H9 (cell line): ENCODE data around the gene TRIM52. TPM values are rescaled to one million over a fixed set of nuclear protein-coding genes. Genes with fewer than 3 reads are reported as not detected.
"Not testable (repeated sequence)": the region's sequence is repeated elsewhere in the genome, so short reads cannot be mapped to it uniquely, and the experiment has no call there.

Source experiments
- DNase-seq: peaks from one replicate; pipeline ENCODE4 v3.0.0-alpha.2; 2017
- H2AFZ ChIP-seq: one replicate; pipeline ENCODE4 v1.6.1; 2013; ENCODE audit warnings: mild to moderate bottlenecking, low read length, control low read depth, moderate library complexity
- H2AK5ac ChIP-seq: 2 replicates; pipeline ENCODE4 v1.6.1; 2013; ENCODE audit warnings: low read length, control low read depth, mixed read lengths; ENCODE audit not compliant: insufficient read length
- H2BK120ac ChIP-seq: one replicate; pipeline ENCODE4 v1.6.1; 2013; ENCODE audit warnings: low read depth, mild to moderate bottlenecking, low read length, control low read depth, inconsistent platforms; ENCODE audit not compliant: poor library complexity, severe bottlenecking
- H2BK12ac ChIP-seq: 2 replicates; pipeline ENCODE4 v1.6.1; 2013; ENCODE audit warnings: low read length, control low read depth, mixed read lengths, low read depth; ENCODE audit not compliant: insufficient read length
- H2BK15ac ChIP-seq: 2 replicates; pipeline ENCODE4 v1.6.1; 2013; ENCODE audit warnings: low read depth, low read length, control low read depth
- H2BK20ac ChIP-seq: one replicate; pipeline ENCODE4 v1.6.1; 2013; ENCODE audit warnings: low read depth, mild to moderate bottlenecking, low read length, control low read depth, inconsistent platforms; ENCODE audit not compliant: poor library complexity, severe bottlenecking
- H2BK5ac ChIP-seq: 2 replicates; pipeline ENCODE4 v1.6.1; 2013; ENCODE audit warnings: low read length, control low read depth, mixed read lengths; ENCODE audit not compliant: insufficient read length
- H3K14ac ChIP-seq: 2 replicates; pipeline ENCODE4 v1.6.1; 2013; ENCODE audit warnings: low read length, control low read depth; ENCODE audit not compliant: insufficient read depth
- H3K18ac ChIP-seq: 2 replicates; pipeline ENCODE4 v1.6.1; 2013; ENCODE audit warnings: low read depth, mild to moderate bottlenecking, mixed read lengths, low read length, control low read depth; ENCODE audit not compliant: insufficient read length
- H3K23ac ChIP-seq: 2 replicates; pipeline ENCODE4 v1.6.1; 2013; ENCODE audit warnings: low read length, control low read depth, mixed read lengths, low read depth; ENCODE audit not compliant: insufficient read length
- H3K23me2 ChIP-seq: 2 replicates; pipeline ENCODE4 v1.6.1; 2013; ENCODE audit warnings: low read depth, mild to moderate bottlenecking, mixed read lengths, low read length, control low read depth; ENCODE audit not compliant: insufficient read length, poor library complexity, severe bottlenecking
- H3K27ac ChIP-seq: 2 replicates; pipeline ENCODE4 v1.5.1; 2013; ENCODE audit warnings: low read length, control low read depth, mixed read lengths, low read depth; ENCODE audit not compliant: insufficient read length
- H3K27me3 ChIP-seq: 2 replicates; pipeline ENCODE4 v1.6.1; 2013; ENCODE audit warnings: low read length, control low read depth, inconsistent platforms; ENCODE audit not compliant: insufficient read depth
- H3K4ac ChIP-seq: 2 replicates; pipeline ENCODE4 v1.6.1; 2013; ENCODE audit warnings: low read depth, mild to moderate bottlenecking, control low read depth, inconsistent platforms, low read length, moderate library complexity
- H3K4me1 ChIP-seq: 2 replicates; pipeline ENCODE4 v1.6.1; 2013; ENCODE audit warnings: low read length, control low read depth, inconsistent platforms; ENCODE audit not compliant: insufficient read depth
- H3K4me2 ChIP-seq: 2 replicates; pipeline ENCODE4 v1.6.1; 2013; ENCODE audit warnings: low read length, control low read depth, mixed read lengths; ENCODE audit not compliant: insufficient read length, insufficient read depth
- H3K56ac ChIP-seq: 2 replicates; pipeline ENCODE4 v1.6.1; 2013; ENCODE audit warnings: low read depth, mild to moderate bottlenecking, mixed read lengths, low read length, control low read depth; ENCODE audit not compliant: insufficient read length
- H3K79me1 ChIP-seq: 2 replicates; pipeline ENCODE4 v1.6.1; 2013; ENCODE audit warnings: low read depth, mild to moderate bottlenecking, moderate library complexity, low read length, control low read depth, inconsistent platforms; ENCODE audit not compliant: insufficient read depth, poor library complexity, severe bottlenecking
- H3K79me2 ChIP-seq: 2 replicates; pipeline ENCODE4 v1.6.1; 2013; ENCODE audit warnings: low read length, control low read depth, inconsistent platforms; ENCODE audit not compliant: insufficient read depth
- H3K9ac ChIP-seq: 2 replicates; pipeline ENCODE4 v1.6.1; 2013; ENCODE audit warnings: low read length, control low read depth, mixed read lengths; ENCODE audit not compliant: insufficient read length; ENCODE audit errors: extremely low read depth
- H3K9me3 ChIP-seq: one replicate; pipeline ENCODE4 v1.6.1; 2013; ENCODE audit warnings: low read depth, low read length, inconsistent platforms; ENCODE audit not compliant: control insufficient read depth
- H3T11ph ChIP-seq: one replicate; pipeline ENCODE4 v1.6.1; 2013; ENCODE audit warnings: mild to moderate bottlenecking, low read length, control low read depth, inconsistent platforms
- H4K20me1 ChIP-seq: one replicate; pipeline ENCODE4 v1.6.1; 2013; ENCODE audit not compliant: control insufficient read depth, insufficient read length, insufficient read depth
- H4K5ac ChIP-seq: 2 replicates; pipeline ENCODE4 v1.6.1; 2013; ENCODE audit warnings: low read depth, mild to moderate bottlenecking, mixed read lengths, low read length, control low read depth; ENCODE audit not compliant: insufficient read length
- H4K8ac ChIP-seq: replicated peaks from 2 replicates; pipeline ENCODE4 v1.6.1; 2013; ENCODE audit warnings: low read length, control low read depth, mixed read lengths, low read depth; ENCODE audit not compliant: insufficient read length
- H4K91ac ChIP-seq: 2 replicates; pipeline ENCODE4 v1.6.1; 2013; ENCODE audit warnings: low read depth, mild to moderate bottlenecking, moderate library complexity, mixed read lengths, low read length, control low read depth; ENCODE audit not compliant: insufficient read length
- H3K27ac Mint-ChIP-seq, 3 experiments: 2 replicates in 2 of 3; 3 replicates in 1 of 3; pipeline ENCODE4 v1.8.0; 2020 to 2021; ENCODE audit warnings: mixed read lengths in 3 of 3, mild to moderate bottlenecking in 1 of 3, moderate library complexity in 1 of 3
- H3K27me3 Mint-ChIP-seq: 2 replicates; pipeline ENCODE4 v1.8.0; 2021; ENCODE audit warnings: low read depth, mild to moderate bottlenecking, moderate library complexity, mixed read lengths
- H3K36me3 Mint-ChIP-seq, 3 experiments: 2 replicates in 2 of 3; 3 replicates in 1 of 3; pipeline ENCODE4 v1.8.0; 2020 to 2021; ENCODE audit warnings: low read depth in 3 of 3, mixed read lengths in 3 of 3; ENCODE audit not compliant: insufficient read depth in 1 of 3
- H3K4me1 Mint-ChIP-seq, 2 experiments: 2 replicates each; pipeline ENCODE4 v1.8.0; 2020; ENCODE audit warnings: mixed read lengths in 2 of 2
- H3K4me3 Mint-ChIP-seq, 2 experiments: 2 replicates in 1 of 2; 3 replicates in 1 of 2; pipeline ENCODE4 v1.8.0; 2020 to 2021; ENCODE audit warnings: mild to moderate bottlenecking in 2 of 2, mixed read lengths in 2 of 2, moderate library complexity in 1 of 2
- H3K9me3 Mint-ChIP-seq, 2 experiments: 2 replicates in 1 of 2; 3 replicates in 1 of 2; pipeline ENCODE4 v1.8.0; 2020; ENCODE audit warnings: mild to moderate bottlenecking in 2 of 2, mixed read lengths in 2 of 2, moderate library complexity in 1 of 2
- WGBS: extraction: QIAGEN DNeasy Blood & Tissue Kit; methylation state at CpG from one replicate; pipeline ENCODE4 v1.1.7; 2013; ENCODE audit warnings: missing lambda C conversion rate, low lambda C conversion rate, mixed read lengths; ENCODE audit not compliant: insufficient read length; ENCODE audit errors: extremely low coverage; 5-methylcytosine and 5-hydroxymethylcytosine counted together
- total RNA-seq: library from RNA; stranded (reverse); gene quantifications from 2 replicates; pipeline ENCODE4 v1.2.1, GENCODE V29; 2021
- TF ChIP-seq, protein P1 (sequence below): fragments of 200-600 bp; sonication (generic); conservative IDR thresholded peaks from 3 replicates; pipeline ENCODE4 v1.8.0; 2021; ENCODE audit warnings: antibody characterized with exemption, mild to moderate bottlenecking

Gene TRIM52
- total RNA-seq, 1 experiment from 2014 or later, result 5.1 TPM

DNA sequence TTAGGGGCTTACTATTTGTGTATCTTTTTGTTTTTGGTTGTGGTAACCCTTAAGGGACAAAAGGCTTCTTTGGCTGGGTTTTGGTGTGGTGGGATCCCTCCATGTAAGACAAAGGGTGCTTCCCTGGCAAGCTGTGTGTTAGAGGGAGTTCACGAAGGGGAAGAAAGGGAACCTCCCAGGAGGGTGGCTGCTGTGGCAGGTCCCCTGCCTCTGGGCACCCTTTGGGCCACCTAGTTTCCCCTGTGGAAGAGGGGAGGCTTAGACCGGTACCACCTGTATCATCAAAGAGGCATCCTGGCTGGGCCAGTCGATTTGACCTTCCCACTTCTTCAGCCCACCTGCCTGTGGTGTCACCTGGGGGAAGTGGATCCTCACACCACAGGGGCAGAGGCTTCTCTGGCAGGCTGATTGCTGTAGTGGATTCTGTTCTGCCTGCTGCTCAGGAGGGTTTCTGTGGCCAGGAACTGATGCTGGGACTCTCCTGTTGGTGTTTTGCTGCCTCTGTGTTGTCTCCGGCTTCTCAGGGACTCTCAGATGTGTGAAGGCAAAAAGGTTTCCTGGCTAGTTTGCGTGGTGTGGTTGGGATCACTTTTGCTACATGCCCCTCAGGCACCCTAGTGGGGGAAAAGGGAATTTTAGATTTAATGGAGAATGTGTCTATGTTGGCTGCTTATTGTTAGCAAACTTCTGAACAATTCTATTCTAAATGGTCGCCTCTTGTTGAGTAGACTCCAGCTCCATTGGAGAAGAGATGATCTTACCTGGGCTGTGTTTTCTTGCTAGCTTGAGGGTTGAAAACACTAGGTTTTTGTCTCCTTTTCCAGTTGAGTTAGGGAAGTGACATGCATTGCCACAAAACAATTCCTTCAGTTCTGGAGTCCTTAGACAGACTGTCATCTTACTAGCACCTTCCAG lies 23.2 kb upstream of the TRIM52 start:
- not testable (repeated sequence) for H4K8ac ChIP-seq, H4K91ac ChIP-seq, DNase-seq, H2BK120ac ChIP-seq, H2AFZ ChIP-seq, H3K9ac ChIP-seq, H3T11ph ChIP-seq, H3K14ac ChIP-seq, H2BK15ac ChIP-seq, H2AK5ac ChIP-seq, H3K4me2 ChIP-seq, H3K9me3 Mint-ChIP-seq, H3K9me3 ChIP-seq, H3K23ac ChIP-seq, H3K4me1 ChIP-seq, H4K20me1 ChIP-seq, H3K56ac ChIP-seq, H3K79me1 ChIP-seq, H3K27ac ChIP-seq, H3K79me2 ChIP-seq, H3K18ac ChIP-seq, H4K5ac ChIP-seq, H2BK5ac ChIP-seq, H3K27me3 ChIP-seq, H2BK20ac ChIP-seq, H2BK12ac ChIP-seq, H3K4ac ChIP-seq, H3K27me3 Mint-ChIP-seq, H3K23me2 ChIP-seq
- no CpG with 5 or more reads among the region's 6 CpGs for WGBS
- peaks cover 12 to 36% (median 35%) of the 10 kb centered on the region in 3 experiments; a peak in 6 of 7 replicates for H3K36me3 Mint-ChIP-seq
- H3K27ac Mint-ChIP-seq, result peak overlapping the region in 1 of 3 experiments; percentile 31; a peak in 2 of 7 replicates
- peaks cover 8 to 11% of the 10 kb centered on the region in 2 experiments; a peak in 3 of 4 replicates for H3K4me1 Mint-ChIP-seq
- TF ChIP-seq, protein P1, sequence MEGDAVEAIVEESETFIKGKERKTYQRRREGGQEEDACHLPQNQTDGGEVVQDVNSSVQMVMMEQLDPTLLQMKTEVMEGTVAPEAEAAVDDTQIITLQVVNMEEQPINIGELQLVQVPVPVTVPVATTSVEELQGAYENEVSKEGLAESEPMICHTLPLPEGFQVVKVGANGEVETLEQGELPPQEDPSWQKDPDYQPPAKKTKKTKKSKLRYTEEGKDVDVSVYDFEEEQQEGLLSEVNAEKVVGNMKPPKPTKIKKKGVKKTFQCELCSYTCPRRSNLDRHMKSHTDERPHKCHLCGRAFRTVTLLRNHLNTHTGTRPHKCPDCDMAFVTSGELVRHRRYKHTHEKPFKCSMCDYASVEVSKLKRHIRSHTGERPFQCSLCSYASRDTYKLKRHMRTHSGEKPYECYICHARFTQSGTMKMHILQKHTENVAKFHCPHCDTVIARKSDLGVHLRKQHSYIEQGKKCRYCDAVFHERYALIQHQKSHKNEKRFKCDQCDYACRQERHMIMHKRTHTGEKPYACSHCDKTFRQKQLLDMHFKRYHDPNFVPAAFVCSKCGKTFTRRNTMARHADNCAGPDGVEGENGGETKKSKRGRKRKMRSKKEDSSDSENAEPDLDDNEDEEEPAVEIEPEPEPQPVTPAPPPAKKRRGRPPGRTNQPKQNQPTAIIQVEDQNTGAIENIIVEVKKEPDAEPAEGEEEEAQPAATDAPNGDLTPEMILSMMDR, result peak; percentile 40; the same call in 2 of the 3 replicates
- peak overlapping the region in 1 of 2 experiments; percentile 58; a peak in 2 of 5 replicates for H3K4me3 Mint-ChIP-seq
